ENCODE measurements around the gene TADA2A. TPM values are rescaled to one million over a fixed set of nuclear protein-coding genes. Genes with fewer than 3 reads are reported as not detected.

Gene TADA2A
- total and polyA plus RNA-seq, 4 experiments from 2014 or later: 2.8 to 35.7 (median 20.2) TPM

- Histone ChIP-seq H3K27me3 (ENCODE audit: insufficient read depth, low read length) (no peaks in the 10 kb centered on the region), H3K27ac (ENCODE audit: low read depth, low read length) (no peak overlapping the region), H3K4me1 (ENCODE audit: insufficient read depth, low read length) (no peaks in the 10 kb centered on the region), H3K36me3 (ENCODE audit: insufficient read depth, low read length) (no peaks in the 10 kb centered on the region), H3K4me3 (ENCODE audit: low read length in 2 of 2) (no peak overlapping the region), H3K9me3 (ENCODE audit: control insufficient read depth in 1 of 2, low read length in 2 of 2) (no peaks in the 10 kb centered on the region)
- CTCF ChIA-PET (ENCODE audit: partially characterized antibody): interaction anchor here (0.7 to 1.0 kb wide), 3 partner anchors 10 to 41 kb away, joined by 3 to 4 read pairs (median 3); partner anchors contain the start of gene C17orf78
- no peak overlapping the region for H3K4me3 Mint-ChIP-seq
- H3K27ac Mint-ChIP-seq: no peak overlapping the region
- no peaks in the 10 kb centered on the region for H3K27me3 Mint-ChIP-seq
- H3K4me1 Mint-ChIP-seq: no peaks in the 10 kb centered on the region
- no peak for DNase-seq
- intact Hi-C loops (cut with micrococcal nuclease): no loop called here
- H3K9me3 Mint-ChIP-seq: no peaks in the 10 kb centered on the region
- POLR2A ChIA-PET (ENCODE audit: partially characterized antibody): no interaction called here
- no peaks in the 10 kb centered on the region for H3K36me3 Mint-ChIP-seq
These were observed 21.2 kb upstream of the TADA2A start for GRCh38 chr17:37385474-37385990.

- H3K4me3 ChIP-seq (ENCODE audit: low read length in 2 of 2): no peak overlapping the region
- H3K36me3 Mint-ChIP-seq: no peaks in the 10 kb centered on the region
These were observed 20.2 kb upstream of the TADA2A start for GRCh38 chr17:37386462-37386861.

GRCh38 chr17:37388266-37388665, 18.4 kb upstream of the TADA2A start:
- CTCF ChIA-PET (ENCODE audit: partially characterized antibody): interaction anchor here (0.6 to 1.7 kb wide), 2 partner anchors 15 to 936 kb away, joined by 4 to 7 read pairs; no protein-coding TSS in a partner anchor
- intact Hi-C loops (cut with micrococcal nuclease): no loop called here
- POLR2A ChIA-PET (ENCODE audit: partially characterized antibody): no interaction called here

More at GRCh38 chr17:37386462-37386861, 20.2 kb upstream of the TADA2A start:
- Mint-ChIP-seq H3K27ac (no peak overlapping the region), H3K4me1 (peaks cover under 1 to 3% (median 2%) of the 10 kb centered on the region in 4 donors), H3K4me3 (no peak overlapping the region), H3K9me3 (no peaks in the 10 kb centered on the region), H3K27me3 (no peaks in the 10 kb centered on the region)
- DNase-seq: no peak
- H3K36me3 ChIP-seq (ENCODE audit: insufficient read depth, low read length): no peaks in the 10 kb centered on the region
- no peaks in the 10 kb centered on the region for H3K4me1 ChIP-seq (ENCODE audit: insufficient read depth, low read length)
- ChIA-PET POLR2A (ENCODE audit: partially characterized antibody) (no interaction called here), CTCF (ENCODE audit: partially characterized antibody) (interaction anchor here (1.4 kb wide), 1 partner anchor 13 kb away, joined by 6 read pairs; no protein-coding TSS in a partner anchor)
- no peak overlapping the region for H3K27ac ChIP-seq (ENCODE audit: low read depth, low read length)
- intact Hi-C loops (cut with micrococcal nuclease): no loop called here
- H3K27me3 ChIP-seq (ENCODE audit: insufficient read depth, low read length): no peaks in the 10 kb centered on the region
- no peaks in the 10 kb centered on the region for H3K9me3 ChIP-seq (ENCODE audit: control insufficient read depth in 1 of 2, low read length in 2 of 2)

GRCh38 chr17:37389160-37389559, 17.5 kb upstream of the TADA2A start:
- no peak overlapping the region for H3K27ac ChIP-seq (ENCODE audit: low read depth, low read length)
- Mint-ChIP-seq H3K27me3 (no peaks in the 10 kb centered on the region), H3K27ac (no peak overlapping the region), H3K36me3 (no peaks in the 10 kb centered on the region), H3K4me3 (no peak overlapping the region), H3K4me1 (peaks cover 12 to 14% (median 13%) of the 10 kb centered on the region in 4 donors), H3K9me3 (no peaks in the 10 kb centered on the region)
- ChIA-PET POLR2A (ENCODE audit: partially characterized antibody) (no interaction called here), CTCF (ENCODE audit: partially characterized antibody) (interaction anchor here (1.7 kb wide), 1 partner anchor 16 kb away, joined by 7 read pairs; no protein-coding TSS in a partner anchor)
- peaks cover 11% of the 10 kb centered on the region for H3K4me1 ChIP-seq (ENCODE audit: insufficient read depth, low read length)
- no peak overlapping the region for H3K4me3 ChIP-seq (ENCODE audit: low read length in 2 of 2)
- H3K9me3 ChIP-seq (ENCODE audit: control insufficient read depth in 1 of 2, low read length in 2 of 2): no peaks in the 10 kb centered on the region
- H3K36me3 ChIP-seq (ENCODE audit: insufficient read depth, low read length): no peaks in the 10 kb centered on the region
- no peak for DNase-seq
- intact Hi-C loops (cut with micrococcal nuclease): no loop called here
- no peaks in the 10 kb centered on the region for H3K27me3 ChIP-seq (ENCODE audit: insufficient read depth, low read length)

More at GRCh38 chr17:37388266-37388665, 18.4 kb upstream of the TADA2A start:
- H3K9me3 ChIP-seq (ENCODE audit: control insufficient read depth in 1 of 2, low read length in 2 of 2): no peaks in the 10 kb centered on the region
- H3K36me3 ChIP-seq (ENCODE audit: insufficient read depth, low read length): no peaks in the 10 kb centered on the region
- H3K4me1 ChIP-seq (ENCODE audit: insufficient read depth, low read length): peaks cover 11% of the 10 kb centered on the region
- Mint-ChIP-seq H3K27ac (no peak overlapping the region), H3K27me3 (no peaks in the 10 kb centered on the region), H3K4me1 (peaks cover 10 to 14% (median 13%) of the 10 kb centered on the region in 4 donors), H3K36me3 (no peaks in the 10 kb centered on the region), H3K4me3 (no peak overlapping the region), H3K9me3 (no peaks in the 10 kb centered on the region)
- no peak overlapping the region for H3K27ac ChIP-seq (ENCODE audit: low read depth, low read length)
- DNase-seq: no peak
- H3K27me3 ChIP-seq (ENCODE audit: insufficient read depth, low read length): no peaks in the 10 kb centered on the region
- H3K4me3 ChIP-seq (ENCODE audit: low read length in 2 of 2): no peak overlapping the region

- Histone ChIP-seq H3K27me3 (ENCODE audit: insufficient read depth, low read length) (no peaks in the 10 kb centered on the region), H3K4me1 (ENCODE audit: insufficient read depth, low read length) (peaks cover 11% of the 10 kb centered on the region), H3K36me3 (ENCODE audit: insufficient read depth, low read length) (no peaks in the 10 kb centered on the region), H3K4me3 (ENCODE audit: low read length in 2 of 2) (no peak overlapping the region), H3K27ac (ENCODE audit: low read depth, low read length) (no peak overlapping the region), H3K9me3 (ENCODE audit: control insufficient read depth in 1 of 2, low read length in 2 of 2) (no peaks in the 10 kb centered on the region)
- no peaks in the 10 kb centered on the region for H3K9me3 Mint-ChIP-seq
- H3K36me3 Mint-ChIP-seq: no peaks in the 10 kb centered on the region
- peaks cover 12 to 14% (median 13%) of the 10 kb centered on the region in 4 donors for H3K4me1 Mint-ChIP-seq
- DNase-seq: no peak
- intact Hi-C loops (cut with micrococcal nuclease): no loop called here
- no peaks in the 10 kb centered on the region for H3K27me3 Mint-ChIP-seq
- POLR2A ChIA-PET (ENCODE audit: partially characterized antibody): no interaction called here
- H3K4me3 Mint-ChIP-seq: no peak overlapping the region
- no peak overlapping the region for H3K27ac Mint-ChIP-seq
- CTCF ChIA-PET (ENCODE audit: partially characterized antibody): interaction anchor here (0.9 kb wide), 2 partner anchors 17 to 18 kb away, joined by 3 read pairs; no protein-coding TSS in a partner anchor
These were observed 15.5 kb upstream of the TADA2A start for GRCh38 chr17:37391146-37391545.

GRCh38 chr17:37392024-37392590, 14.6 kb upstream of the TADA2A start:
- Mint-ChIP-seq H3K4me1 (peaks cover 12 to 14% (median 13%) of the 10 kb centered on the region in 4 donors), H3K36me3 (no peaks in the 10 kb centered on the region), H3K4me3 (peak overlapping the region in 3 of 8 donors; percentile 3 to 55 (median 41)), H3K9me3 (no peaks in the 10 kb centered on the region), H3K27me3 (no peaks in the 10 kb centered on the region), H3K27ac (peak overlapping the region in 4 of 7 donors; percentile 28 to 52 (median 46))
- intact Hi-C loops (cut with micrococcal nuclease): no loop called here
- POLR2A ChIA-PET (ENCODE audit: partially characterized antibody): no interaction called here
- Histone ChIP-seq H3K27me3 (ENCODE audit: insufficient read depth, low read length) (no peaks in the 10 kb centered on the region), H3K4me1 (ENCODE audit: insufficient read depth, low read length) (peaks cover 11% of the 10 kb centered on the region), H3K9me3 (ENCODE audit: control insufficient read depth in 1 of 2, low read length in 2 of 2) (no peaks in the 10 kb centered on the region), H3K36me3 (ENCODE audit: insufficient read depth, low read length) (no peaks in the 10 kb centered on the region), H3K27ac (ENCODE audit: low read depth, low read length) (no peak overlapping the region), H3K4me3 (ENCODE audit: low read length in 2 of 2) (no peak overlapping the region)
- CTCF ChIA-PET (ENCODE audit: partially characterized antibody): interaction anchor here (0.9 to 1.7 kb wide), 2 partner anchors 19 kb away, joined by 3 to 4 read pairs; no protein-coding TSS in a partner anchor
- DNase-seq: no peak

GRCh38 chr17:37393352-37393751, 13.3 kb upstream of the TADA2A start:
- peak overlapping the region in 2 of 7 donors; percentile 11 to 36 for H3K27ac Mint-ChIP-seq
- no peaks in the 10 kb centered on the region for H3K36me3 Mint-ChIP-seq
- H3K4me3 Mint-ChIP-seq: no peak overlapping the region
- H3K9me3 ChIP-seq (ENCODE audit: control insufficient read depth in 1 of 2, low read length in 2 of 2): no peaks in the 10 kb centered on the region
- no peaks in the 10 kb centered on the region for H3K9me3 Mint-ChIP-seq
- ChIA-PET CTCF (ENCODE audit: partially characterized antibody) (interaction anchor here (1.7 kb wide), 1 partner anchor 20 kb away, joined by 4 read pairs; no protein-coding TSS in a partner anchor), POLR2A (ENCODE audit: partially characterized antibody) (no interaction called here)
- no peaks in the 10 kb centered on the region for H3K27me3 Mint-ChIP-seq
- no peaks in the 10 kb centered on the region for H3K36me3 ChIP-seq (ENCODE audit: insufficient read depth, low read length)
- no peak overlapping the region for H3K27ac ChIP-seq (ENCODE audit: low read depth, low read length)
- intact Hi-C loops (cut with micrococcal nuclease): no loop called here
- H3K4me1 ChIP-seq (ENCODE audit: insufficient read depth, low read length): peaks cover 11% of the 10 kb centered on the region
- H3K27me3 ChIP-seq (ENCODE audit: insufficient read depth, low read length): no peaks in the 10 kb centered on the region
- no peak for DNase-seq
- peaks cover 13 to 18% (median 15%) of the 10 kb centered on the region in 4 donors for H3K4me1 Mint-ChIP-seq
- no peak overlapping the region for H3K4me3 ChIP-seq (ENCODE audit: low read length in 2 of 2)

All from CD4-positive, alpha-beta memory T cell (primary cell).